Putamen (tissue), 1 donor: ENCODE measurements around the gene TMEM39A.

Source experiments
- DNase-seq: peaks from one replicate; pipeline ENCODE4 v3.0.0-alpha.2; 2016; ENCODE audit warnings: low spot score

TMEM39A gene

GRCh38 chr3:119453822-119454221 lies 9.6 kb downstream of the TMEM39A start:
- DNase-seq, result no peak

GRCh38 chr3:119444590-119444989 lies 18.8 kb downstream of the TMEM39A start:
- no peak for DNase-seq

GRCh38 chr3:119443179-119443578 lies 20.2 kb downstream of the TMEM39A start:
- no peak for DNase-seq

GRCh38 chr3:119437691-119438258 lies 25.6 kb downstream of the TMEM39A start:
- DNase-seq, result no peak

GRCh38 chr3:119436977-119437376 lies 26.4 kb downstream of the TMEM39A start:
- DNase-seq, result no peak

- no peak for DNase-seq
Measured at GRCh38 chr3:119434703-119435102, 28.7 kb downstream of the TMEM39A start.

- DNase-seq, result no peak
Measured at GRCh38 chr3:119433613-119434325, 29.6 kb downstream of the TMEM39A start.

GRCh38 chr3:119428538-119428937 lies 34.9 kb downstream of the TMEM39A start:
- no peak for DNase-seq

GRCh38 chr3:119427669-119428068 lies 35.7 kb downstream of the TMEM39A start:
- DNase-seq, result no peak

- no peak for DNase-seq
Measured at GRCh38 chr3:119420196-119420595, 43.2 kb downstream of the TMEM39A start.

GRCh38 chr3:119418641-119419040 lies 44.8 kb downstream of the TMEM39A start:
- DNase-seq, result no peak

- no peak for DNase-seq
Measured at GRCh38 chr3:119417771-119418512, 45.5 kb downstream of the TMEM39A start.

- DNase-seq, result no peak
Measured at GRCh38 chr3:119416873-119417272, 46.5 kb downstream of the TMEM39A start.

GRCh38 chr3:119413603-119414280 lies 49.7 kb downstream of the TMEM39A start:
- no peak for DNase-seq

- no peak for DNase-seq
Measured at GRCh38 chr3:119409844-119410243, 53.6 kb downstream of the TMEM39A start.

GRCh38 chr3:119408243-119408950 lies 55.0 kb downstream of the TMEM39A start:
- no peak for DNase-seq

GRCh38 chr3:119405315-119405714 lies 58.1 kb downstream of the TMEM39A start:
- DNase-seq, result no peak

- no peak for DNase-seq
Measured at GRCh38 chr3:119403201-119403600, 60.2 kb downstream of the TMEM39A start.

GRCh38 chr3:119402791-119403190 lies 60.6 kb downstream of the TMEM39A start:
- no peak for DNase-seq

- no peak for DNase-seq
Measured at GRCh38 chr3:119401503-119402440, 61.6 kb downstream of the TMEM39A start.

- DNase-seq, result no peak
Measured at GRCh38 chr3:119401069-119401468, 62.3 kb downstream of the TMEM39A start.
